ENCODE measurements around the gene ATP5ME. TPM values are rescaled to one million over a fixed set of nuclear protein-coding genes. Genes with fewer than 3 reads are reported as not detected.
A peak's percentile ranks its signal among the peaks of the same experiment; 100 is the strongest.

ATP5ME gene
- total and polyA plus RNA-seq, 3 donors from 2014 or later: 123 to 299 (median 139) TPM

- Histone ChIP-seq H3K27me3 (no peaks in the 10 kb centered on the region), H3K27ac (peak overlapping the region; percentile 22 to 72), H3K36me3 (ENCODE audit: low read depth, missing control alignments) (no peaks in the 10 kb centered on the region), H3K4me3 (no peak overlapping the region), H3K4me1 (peaks cover 44% of the 10 kb centered on the region), H3K9me3 (no peaks in the 10 kb centered on the region)
- TF ChIP-seq POLR2A (IDR thresholded peaks at IDR 0.05) (no peak), CTCF (IDR thresholded peaks at IDR 0.05) (no peak)
- intact Hi-C loops (cut with DNase I; ENCODE audit: low total_unique reads): no loop called here
- 44 to 45% methylated on average over 29 to 31 of the region's 31 CpGs for WGBS, 2 donors
- DNase-seq: peak; percentile 89
These were observed 47.4 kb upstream of the ATP5ME start for GRCh38 chr4:721261-722168.

GRCh38 chr4:720111-720860 is 46.2 kb upstream of the ATP5ME start:
- Histone ChIP-seq H3K27me3 (no peaks in the 10 kb centered on the region), H3K9me3 (no peaks in the 10 kb centered on the region), H3K4me1 (peaks cover 35% of the 10 kb centered on the region), H3K27ac (peak overlapping the region; percentile 22 to 72), H3K36me3 (ENCODE audit: low read depth, missing control alignments) (no peaks in the 10 kb centered on the region), H3K4me3 (no peak overlapping the region)
- TF ChIP-seq POLR2A (IDR thresholded peaks at IDR 0.05) (no peak), CTCF (IDR thresholded peaks at IDR 0.05) (no peak)
- DNase-seq: no peak
- WGBS, 2 donors: 94 to 95% methylated on average over 41 to 59 of the region's 59 CpGs
- intact Hi-C loops (cut with DNase I; ENCODE audit: low total_unique reads): no loop called here

DNA sequence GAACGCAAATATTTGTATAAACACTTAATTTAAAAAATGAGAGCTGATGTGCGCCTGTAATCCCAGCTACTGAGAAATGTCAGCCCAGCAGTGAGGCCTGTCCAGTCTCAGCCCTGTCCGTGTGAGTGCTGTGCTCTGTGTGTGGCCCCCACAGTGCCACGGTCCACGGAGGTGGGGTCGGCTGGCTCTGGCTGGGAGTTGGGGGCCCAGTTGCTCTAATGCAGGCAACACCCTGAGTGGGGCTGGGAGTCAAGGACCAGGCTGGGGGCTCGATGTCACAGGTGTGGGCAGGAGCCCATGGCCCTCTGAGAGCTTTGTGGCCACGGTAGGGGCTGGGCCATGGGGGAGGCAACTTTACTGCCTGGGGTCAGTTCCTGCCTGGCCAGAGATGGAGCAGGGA is 44.4 kb upstream of the ATP5ME start:
- no peaks in the 10 kb centered on the region for H3K36me3 ChIP-seq (ENCODE audit: low read depth, missing control alignments)
- H3K9me3 ChIP-seq: no peaks in the 10 kb centered on the region
- peaks cover 27% of the 10 kb centered on the region for H3K4me1 ChIP-seq
- no peak overlapping the region for H3K4me3 ChIP-seq
- WGBS, 2 donors: 70 to 78% methylated on average over 8 of the region's 8 CpGs
- no peak overlapping the region for H3K27ac ChIP-seq
- intact Hi-C loops (cut with DNase I; ENCODE audit: low total_unique reads): no loop called here
- DNase-seq: no peak
- no peak for TF ChIP-seq CTCF (IDR thresholded peaks at IDR 0.05)
- no peak for TF ChIP-seq POLR2A (IDR thresholded peaks at IDR 0.05)
- no peaks in the 10 kb centered on the region for H3K27me3 ChIP-seq

GRCh38 chr4:717601-718320 is 43.7 kb upstream of the ATP5ME start:
- WGBS, 2 donors: 78 to 83% methylated on average over 20 to 34 of the region's 34 CpGs

More at GRCh38 chr4:717601-718320, 43.7 kb upstream of the ATP5ME start:
- intact Hi-C loops (cut with DNase I; ENCODE audit: low total_unique reads): no loop called here
- no peak overlapping the region for H3K4me3 ChIP-seq
- no peak for DNase-seq
- TF ChIP-seq POLR2A (IDR thresholded peaks at IDR 0.05): no peak
- no peak for TF ChIP-seq CTCF (IDR thresholded peaks at IDR 0.05)
- no peaks in the 10 kb centered on the region for H3K9me3 ChIP-seq
- H3K36me3 ChIP-seq (ENCODE audit: low read depth, missing control alignments): no peaks in the 10 kb centered on the region
- H3K27ac ChIP-seq: no peak overlapping the region
- no peaks in the 10 kb centered on the region for H3K27me3 ChIP-seq
- H3K4me1 ChIP-seq: peaks cover 27% of the 10 kb centered on the region
